ENCODE results near the gene ATG13.

The ATG13 gene

DNA sequence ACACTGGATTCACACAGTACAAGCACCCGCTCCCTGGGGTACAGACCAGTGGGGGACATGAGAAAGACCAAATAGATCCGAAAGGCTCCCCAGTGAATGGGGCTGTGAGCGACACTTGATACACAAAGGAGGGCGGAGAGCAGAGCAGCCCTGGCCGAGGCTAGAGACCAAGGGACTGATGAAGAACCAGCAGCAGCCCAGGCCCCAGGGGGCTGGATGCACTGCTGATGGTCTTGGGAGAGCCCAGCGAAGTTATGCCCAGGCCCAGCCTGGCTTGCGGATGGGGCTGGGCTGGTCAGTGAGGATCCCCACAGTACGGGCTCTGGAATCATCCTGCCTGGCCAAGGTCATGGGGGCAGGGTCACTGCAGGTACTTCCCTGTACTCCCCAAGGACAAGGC is 59.8 kb downstream of the ATG13 start:
- DNase-seq: no peak

DNA sequence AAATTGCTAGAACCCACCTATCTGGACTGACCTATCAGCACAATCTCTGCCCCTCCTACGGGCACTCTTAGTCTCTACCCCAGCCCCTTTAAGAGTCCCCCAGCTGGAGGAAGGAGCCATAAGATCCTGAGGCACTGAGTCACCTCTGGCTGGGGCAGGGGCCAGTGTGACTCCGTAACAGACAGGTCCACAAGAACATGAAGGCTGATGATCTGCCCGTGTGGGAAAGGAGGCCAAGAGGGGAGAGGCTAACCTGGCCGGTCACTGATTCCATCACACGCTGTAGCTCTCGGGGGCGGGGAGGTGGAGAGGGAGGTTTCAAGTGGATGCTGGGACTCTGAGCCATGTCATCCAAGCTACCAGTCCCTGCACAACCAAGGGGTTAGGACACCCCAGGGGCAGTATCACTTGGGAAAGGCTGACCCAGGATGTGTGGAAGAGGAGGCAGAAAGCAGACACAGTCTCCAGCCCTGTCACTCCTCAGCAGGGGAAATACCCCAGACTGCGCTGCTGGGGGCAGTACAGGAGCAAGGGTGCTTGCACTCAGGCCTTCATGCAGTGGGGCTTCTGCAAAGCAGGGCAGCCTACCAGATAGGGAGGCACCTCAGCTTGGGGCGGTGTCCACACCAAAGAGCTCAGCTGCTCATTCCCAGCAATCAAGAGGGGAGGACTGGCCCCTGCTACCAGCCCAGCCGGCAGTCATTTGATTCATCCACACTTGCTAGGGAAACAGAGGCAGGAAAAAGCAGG is 60.8 kb downstream of the ATG13 start:
- DNase-seq: no peak

DNA sequence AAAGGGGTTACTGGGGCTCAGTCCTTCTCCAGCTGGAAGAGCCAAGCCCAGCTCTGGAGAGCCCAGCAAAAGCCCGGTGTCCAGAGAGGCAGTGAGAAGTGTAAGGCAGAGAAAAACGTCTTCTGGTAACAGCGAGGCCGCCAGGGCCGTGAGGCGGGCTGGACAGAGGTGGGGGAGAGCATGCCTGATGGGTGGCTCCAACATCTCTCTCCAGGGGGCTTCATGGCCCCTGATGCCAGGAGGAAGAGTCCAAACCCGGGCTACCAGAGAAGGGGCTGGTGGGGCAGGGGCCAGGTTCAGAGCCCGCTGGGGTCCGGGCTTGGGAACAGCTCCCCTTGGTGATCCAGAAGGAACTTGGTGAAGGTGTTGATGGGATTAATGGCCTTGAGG is 61.4 kb downstream of the ATG13 start:
- no peak for DNase-seq

DNA sequence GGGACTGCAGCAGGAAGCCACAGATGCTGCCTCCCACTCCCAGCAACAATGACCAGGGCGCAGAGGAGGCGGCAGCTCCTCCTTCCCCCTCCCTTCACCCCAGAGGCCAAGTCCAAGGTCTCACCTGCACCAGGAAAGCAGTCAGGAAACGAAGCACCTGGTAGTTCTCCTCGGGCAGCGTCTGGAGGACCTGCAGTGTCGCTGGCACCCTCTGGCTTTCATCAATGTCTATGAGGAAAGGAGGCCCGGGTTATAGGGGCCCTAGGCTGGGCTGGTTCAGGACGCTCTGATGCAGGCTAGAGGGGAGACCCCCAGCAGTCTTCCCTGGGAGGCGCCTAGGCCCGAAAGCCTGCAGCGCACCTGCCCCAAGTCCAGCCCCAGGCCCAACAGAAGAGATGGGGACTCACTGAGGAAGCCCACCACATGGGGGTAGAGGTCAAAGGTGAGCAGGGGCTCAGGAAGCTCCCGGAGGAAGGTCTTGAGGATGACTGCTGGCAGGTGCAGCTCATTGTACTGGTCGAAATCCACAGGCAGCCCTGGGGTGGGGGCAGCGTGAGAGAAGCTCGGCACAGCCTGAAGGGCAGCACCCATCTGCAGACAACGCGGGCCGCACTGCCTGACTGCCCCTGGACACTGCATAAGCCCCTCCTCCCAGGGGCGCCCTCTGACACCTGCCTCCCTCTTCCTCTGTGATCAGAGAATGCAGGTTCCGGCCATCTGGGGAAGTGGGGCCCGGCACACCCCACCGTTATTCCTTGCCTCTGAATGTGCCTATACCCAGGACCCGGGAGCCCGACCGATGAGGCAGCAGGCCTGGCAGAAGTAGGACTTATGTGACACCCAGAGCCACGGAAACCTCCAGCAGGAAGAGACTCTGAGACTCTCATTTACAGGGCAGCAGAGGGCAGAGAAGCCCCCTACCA is 62.1 kb downstream of the ATG13 start:
- no peak for DNase-seq

DNA sequence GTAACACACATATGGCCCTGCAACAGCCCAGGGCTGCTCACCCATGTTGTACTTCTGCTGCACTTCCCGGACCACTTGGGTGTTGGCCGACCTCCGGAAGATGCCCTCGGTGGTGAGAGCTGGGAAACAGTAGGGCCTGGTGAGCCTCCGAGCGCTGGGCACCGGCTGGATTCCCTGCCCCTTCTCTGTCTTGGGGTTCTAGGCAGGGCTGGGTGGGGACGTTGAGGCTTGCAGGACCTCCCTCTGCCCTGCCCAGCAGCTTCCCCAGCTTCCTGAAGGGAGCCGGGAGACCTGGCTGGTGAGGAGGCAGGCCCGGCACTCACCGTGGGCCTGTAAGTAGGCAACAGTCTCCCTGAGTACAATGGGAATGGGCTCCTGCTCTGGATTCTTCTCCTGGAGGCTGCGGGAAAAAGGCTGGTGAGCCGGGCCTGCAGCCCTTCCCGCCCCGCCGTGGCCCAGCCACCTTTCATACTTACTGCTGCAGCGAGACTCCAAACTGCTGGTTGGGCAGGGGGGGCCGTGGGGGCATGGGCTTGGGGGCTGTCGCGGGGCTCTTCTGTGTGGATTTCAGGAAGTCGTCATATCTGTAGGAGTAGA is 62.9 kb downstream of the ATG13 start:
- no peak for DNase-seq

DNA sequence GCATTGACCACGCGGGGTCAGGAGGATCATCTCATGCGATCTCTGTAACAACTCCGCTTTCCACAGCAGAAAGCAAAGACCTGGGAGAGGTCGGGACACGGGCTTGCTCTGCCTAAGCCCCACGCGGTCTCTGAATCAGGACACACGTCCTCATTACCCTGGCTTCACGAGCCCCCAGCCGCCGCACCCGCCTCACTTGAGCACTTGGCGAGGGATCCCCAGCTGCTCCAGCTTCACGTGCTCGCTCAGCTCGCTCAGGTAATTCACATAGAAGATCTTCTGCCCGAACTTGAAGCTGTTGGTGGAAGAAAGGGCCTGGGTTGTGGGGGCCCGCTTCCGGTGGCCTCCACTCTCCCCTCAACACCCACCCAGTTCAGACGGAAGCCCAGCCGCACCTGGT is 63.5 kb downstream of the ATG13 start:
- DNase-seq: no peak

DNA sequence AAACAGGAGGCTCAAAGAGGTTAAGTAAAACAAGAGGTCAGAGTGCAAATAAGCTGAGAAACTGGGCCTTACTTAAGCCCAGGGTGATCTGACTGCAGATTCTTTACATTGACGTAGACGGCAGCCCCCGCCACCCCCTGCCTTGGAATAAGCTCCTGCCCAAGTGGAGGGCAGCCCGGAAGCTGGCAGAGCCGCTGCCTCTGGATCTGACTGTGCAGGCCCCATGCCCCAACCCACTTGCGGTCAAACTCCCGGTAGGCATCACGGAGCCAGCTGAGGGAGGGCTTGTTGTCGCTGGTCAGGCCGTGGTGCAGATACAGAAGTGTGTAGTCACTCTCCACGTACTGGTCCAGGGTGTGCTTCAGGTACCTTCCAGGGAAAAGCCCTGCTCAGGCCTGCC is 64.5 kb downstream of the ATG13 start:
- DNase-seq: no peak

DNA sequence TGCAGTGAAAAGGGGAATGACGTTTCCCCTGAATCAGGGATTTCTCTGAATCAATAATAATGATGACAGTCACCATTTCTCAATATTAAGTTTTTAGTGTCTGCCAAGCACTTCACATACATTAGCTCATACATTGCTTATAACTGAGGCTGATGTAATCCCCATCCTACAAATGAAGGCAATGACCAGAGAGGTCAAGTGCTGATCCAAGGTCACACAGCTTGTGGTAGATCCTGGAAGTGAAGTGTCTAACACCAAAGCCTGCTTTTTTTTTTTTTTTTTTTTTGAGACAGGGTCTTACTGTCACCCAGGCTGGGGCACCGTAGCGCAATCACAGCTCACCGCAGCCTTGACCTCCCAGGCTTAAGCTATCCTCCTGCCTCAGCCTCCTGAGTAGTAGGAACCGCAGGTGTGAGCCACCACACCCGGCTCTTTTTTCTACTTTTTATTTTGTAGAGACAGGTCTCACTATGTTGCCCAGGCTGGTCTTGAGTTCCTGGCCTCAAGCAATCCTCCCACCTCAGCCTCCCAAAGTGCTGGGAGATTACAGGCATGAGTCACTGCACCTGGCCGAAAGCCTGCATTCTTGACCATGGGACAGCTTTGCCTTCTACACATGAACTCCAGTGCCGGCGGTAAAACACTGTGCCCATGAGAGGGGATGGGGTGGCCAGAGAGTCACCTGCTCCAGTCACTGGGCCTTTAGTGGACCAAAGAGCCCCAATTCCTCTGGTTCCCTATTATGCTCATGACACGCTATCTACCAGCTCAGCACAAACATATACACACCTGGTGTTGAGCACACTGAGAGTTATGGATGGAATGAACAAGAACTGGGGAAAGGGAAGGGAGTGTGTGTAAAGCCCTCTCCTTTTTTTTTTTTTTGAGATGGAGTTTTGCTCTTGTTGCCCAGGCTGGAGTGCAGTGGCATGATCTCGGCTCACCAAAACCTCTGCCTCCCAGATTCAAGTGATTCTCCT is 65.7 kb downstream of the ATG13 start:
- no peak for DNase-seq

DNA sequence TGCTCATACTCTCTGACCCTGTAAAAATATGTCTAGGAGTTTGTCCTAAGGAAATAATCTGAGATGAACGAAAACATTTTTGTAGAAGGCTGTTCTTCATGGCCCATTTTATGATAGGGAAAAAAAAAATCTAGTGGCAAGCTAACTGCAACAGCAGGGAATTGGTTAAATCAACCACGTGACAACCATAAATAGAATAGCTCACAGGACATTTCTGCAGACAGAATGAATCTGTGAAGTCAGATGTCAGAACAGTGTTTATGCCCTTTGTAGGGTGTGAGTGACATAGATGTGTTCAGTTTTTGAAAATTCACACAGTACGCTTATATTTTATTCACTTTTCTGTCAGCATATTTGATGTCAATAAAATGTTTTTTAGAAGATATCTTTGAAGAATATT is 67.0 kb downstream of the ATG13 start:
- no peak for DNase-seq

DNA sequence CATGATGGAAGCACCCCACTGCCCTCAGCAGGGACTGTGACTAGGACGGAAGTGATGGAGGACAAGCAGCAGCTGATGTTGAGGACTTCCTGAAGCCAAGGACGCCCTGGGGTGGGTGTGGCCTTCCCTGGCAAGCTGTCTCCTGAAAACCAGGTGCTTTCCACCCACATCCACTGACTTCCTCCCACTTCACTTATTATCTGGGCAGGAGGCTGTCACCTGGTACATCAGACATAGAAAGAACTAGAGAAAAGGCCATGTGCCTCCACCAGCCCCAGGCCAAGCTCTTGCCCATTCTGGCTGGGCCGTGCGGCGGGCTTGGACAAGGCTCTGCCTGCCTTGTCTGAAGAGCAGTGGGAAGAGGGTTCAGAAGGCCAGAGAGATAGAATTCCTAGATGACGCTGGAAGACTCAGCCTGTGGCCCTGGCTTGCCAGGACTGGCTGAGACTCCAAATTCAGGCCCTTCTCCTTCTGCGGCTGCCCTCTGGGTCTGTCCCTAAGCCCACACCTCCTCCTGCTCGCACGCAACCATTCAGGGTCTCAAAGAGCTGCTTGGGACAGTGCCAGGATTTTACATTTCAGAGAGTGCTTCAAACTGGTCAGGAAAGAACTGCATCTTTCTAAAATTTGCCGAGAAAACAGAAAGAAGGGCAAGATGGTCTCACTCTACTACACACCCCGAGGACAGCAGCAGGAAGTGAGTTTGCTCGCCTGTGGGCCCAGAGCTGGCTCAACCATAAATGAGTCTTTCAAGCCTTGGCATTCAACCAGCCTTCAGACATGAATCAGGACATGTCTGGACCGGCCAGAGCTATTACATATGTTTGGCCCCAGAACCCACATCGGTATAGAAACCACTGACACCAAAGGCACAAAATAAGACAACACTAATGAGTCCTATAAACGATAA is 69.8 kb downstream of the ATG13 start:
- no peak for DNase-seq

DNA sequence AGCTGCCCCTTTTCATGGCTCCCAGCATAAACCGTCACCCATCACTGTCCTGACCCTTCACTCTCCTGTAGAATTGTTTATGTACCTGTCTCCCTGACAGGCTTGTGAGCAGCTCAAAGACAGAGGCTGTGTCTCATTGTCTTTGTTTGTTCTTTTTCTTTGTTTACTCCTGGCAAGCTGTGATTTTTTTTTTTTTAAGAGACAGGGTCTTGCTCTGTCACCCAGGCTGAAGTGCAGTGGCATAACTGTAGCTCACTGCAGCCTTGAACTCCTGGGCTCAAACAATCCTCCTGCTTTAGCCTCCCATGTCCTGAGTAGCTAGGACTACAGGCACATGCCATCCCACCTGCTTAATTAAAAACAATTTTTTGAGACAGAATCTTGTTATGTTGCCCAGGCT is 73.3 kb downstream of the ATG13 start:
- no peak for DNase-seq

DNA sequence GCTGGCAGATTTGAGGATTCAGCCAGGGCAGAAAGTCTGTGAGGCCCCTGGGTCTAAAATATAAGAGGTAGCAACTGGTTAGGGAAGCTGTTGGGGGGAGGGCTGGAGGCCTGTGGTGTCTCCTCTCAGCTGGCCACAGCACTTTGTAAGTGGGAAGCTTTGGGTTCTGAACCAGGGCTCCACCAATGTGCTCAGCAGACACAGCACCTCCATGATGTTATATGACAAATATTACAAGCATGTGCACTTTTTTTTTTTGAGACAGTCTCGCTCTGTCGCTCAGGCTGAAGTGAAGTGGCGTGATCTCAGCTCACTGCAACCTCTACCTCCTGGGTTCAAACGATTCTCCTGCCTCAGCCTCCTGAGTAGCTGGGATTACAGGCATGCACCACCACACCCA is 75.1 kb downstream of the ATG13 start:
- no peak for DNase-seq

DNA sequence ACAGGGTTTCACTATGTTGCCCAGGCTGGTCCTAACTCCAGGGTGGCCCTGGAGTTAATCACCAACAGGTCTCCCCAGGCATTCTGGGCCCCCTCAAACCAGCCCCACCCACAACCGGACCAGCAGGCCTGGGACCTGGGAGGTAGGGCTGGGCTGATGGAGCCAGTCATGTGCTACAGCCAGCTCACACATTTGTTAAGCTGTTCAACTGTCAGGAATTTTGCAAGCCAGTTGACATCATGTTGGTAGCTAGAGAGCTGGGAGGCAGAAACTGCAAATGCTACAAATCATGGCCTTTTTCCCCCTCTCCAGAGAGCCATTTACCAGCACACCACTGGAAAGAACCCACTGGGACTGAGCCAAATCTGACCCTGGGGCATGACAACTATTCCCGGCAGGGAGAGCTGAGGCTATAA is 76.3 kb downstream of the ATG13 start:
- no peak for DNase-seq

DNA sequence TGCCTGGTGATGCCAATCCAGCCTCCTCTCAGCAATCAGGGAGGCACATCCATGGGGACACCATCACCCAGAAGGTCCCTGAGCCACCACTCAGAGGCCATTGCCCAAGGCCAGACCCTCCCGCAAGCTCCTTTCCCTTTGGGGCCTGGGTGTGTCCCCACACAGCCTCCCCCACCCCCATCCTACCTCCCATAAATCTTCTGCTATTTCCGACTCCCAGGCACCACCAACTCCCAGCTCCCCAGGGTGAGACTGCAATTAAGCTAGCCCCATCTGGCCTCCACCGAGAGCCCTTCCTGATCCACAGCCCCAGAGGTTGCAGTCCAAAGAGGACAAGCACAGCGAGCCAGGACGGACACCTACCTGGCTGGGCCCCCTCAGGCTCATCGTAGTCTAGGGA is 76.7 kb downstream of the ATG13 start:
- DNase-seq: no peak

DNA sequence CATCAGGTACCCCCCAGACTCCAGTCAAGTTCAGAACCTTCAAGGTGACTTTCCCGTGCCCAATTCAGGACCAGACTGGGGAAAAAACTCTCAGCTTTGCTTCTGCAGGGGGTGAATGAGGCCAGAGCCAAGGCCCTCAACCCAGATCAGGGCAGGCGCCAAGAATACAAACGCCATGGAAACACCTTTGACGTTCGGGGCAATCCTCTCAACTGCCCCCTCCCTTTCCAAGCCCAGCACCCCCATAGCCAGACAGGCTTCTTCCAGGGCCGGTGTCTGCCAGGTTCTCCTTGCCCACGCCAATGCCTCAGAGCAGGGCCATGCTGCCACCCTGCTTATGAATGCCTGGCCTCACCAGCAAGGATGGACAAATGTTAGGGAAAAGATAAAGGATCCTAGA is 77.3 kb downstream of the ATG13 start:
- DNase-seq: no peak

DNA sequence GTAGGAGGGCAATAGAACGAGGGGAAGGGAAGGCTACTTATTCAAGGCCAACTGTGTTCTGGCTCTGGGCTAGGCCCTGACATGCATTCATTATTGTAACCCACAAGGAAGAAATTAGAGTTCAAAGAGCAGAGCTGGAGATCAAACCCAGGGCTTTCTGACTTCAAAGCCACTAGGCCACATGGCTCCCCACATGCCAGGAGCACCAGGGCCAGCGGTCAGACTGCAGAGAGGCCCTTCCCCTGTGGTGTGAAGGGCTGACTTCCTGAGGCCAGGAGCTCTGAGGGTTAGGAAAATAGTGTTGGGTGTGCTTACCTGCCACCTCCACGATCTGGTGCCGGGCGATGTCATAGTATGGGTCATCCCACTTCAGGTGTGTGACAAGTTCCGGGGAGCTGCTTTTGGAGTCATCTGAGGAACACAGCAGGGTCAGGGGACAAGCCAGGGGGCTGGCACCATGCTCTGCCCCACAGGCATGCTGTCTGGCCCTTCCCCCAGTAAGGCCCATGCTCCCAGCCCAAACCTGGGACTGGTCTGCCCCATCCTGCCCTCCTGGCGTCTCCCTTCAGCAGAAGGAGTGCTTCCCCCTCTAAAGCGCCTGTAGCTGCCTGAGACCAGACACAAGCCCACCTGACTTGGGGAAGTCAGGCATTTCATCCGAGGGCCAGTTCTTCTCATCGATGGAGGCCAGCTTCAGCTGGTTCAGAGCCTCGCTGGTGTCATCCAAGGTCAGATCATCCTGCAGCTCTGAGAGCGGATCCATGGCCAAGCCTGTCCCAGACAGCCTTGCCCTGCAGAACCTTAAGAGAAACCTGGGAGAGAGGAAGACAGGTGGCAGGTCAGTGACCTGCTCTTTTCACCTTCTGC is 78.2 kb downstream of the ATG13 start:
- no peak for DNase-seq

DNA sequence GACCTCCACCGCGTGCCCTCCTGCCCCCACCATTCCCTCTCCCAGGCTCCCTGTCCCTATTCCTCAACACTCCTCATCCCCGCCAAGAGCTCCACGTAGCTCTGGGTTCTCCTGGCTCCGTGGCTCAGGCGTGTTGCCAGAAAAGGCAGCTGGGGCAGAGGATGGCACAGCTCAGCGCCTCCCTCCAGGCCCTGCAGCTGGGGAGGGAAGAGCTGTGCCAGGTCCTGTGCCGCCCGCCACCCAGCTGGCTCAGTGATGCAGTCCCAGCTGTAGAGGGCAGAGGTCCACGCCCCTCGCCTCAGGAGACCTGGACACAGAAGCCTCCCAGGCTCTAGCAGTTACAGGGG is 78.8 kb downstream of the ATG13 start:
- no peak for DNase-seq

DNA sequence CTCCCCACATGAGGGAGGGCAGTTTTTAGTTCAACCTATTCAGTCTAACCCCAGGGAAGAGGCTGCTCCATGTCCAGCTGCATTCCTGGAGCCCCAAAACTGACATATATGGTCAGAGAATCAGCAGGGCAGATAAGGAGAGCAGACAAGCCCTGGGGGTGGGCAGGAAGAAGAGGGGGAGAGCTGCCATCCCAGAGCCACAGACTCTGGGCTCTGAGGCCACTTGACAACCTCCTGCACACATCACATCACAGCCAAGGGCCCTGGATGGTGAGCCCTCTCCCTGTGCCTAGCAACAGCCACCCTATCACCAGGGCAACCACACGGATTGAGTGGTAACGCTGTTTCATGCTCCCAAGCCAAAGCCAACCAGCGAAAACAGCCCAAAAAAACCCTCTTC is 80.0 kb downstream of the ATG13 start:
- DNase-seq: no peak

DNA sequence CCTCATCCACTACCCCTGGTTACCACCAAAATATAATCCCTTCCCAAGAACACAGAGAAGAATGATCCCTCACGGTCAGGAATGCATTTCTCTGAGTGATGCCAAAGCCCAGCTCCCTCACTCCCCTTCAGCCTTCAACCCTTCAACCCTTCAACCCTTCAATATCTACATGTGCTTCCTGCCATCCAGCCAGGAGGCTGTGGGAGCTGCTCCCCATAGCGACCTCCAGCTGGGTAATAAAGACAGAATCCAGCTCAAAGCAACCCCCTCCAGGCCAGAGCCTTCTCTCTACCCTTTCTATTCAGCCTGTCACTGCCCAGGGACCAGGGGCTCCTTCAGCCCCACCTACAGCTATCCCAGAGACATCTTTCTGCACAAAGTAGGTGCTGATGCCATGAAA is 80.4 kb downstream of the ATG13 start:
- no peak for DNase-seq

DNA sequence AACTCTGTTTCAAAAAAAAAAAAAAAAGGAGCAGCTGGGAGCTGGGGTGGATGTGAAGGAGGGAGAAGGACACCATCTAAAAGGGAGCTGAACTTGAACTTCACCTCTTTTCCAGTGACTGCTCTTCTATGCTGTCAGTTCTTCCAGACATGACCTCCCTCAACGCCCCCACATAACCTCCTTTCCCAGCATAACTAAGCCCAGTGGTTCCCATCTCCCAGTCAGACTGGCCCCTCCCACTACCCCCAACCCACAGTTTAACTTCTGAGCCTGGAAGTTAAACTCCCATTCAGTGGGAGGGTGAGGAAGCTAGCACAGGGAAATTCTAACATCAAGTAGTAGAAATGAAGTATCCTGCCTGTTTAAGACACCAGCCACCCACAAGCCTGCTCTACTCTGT is 81.2 kb downstream of the ATG13 start:
- no peak for DNase-seq
